ENCODE measurements around the gene TGFB1. TPM values are rescaled to one million over a fixed set of nuclear protein-coding genes. Genes with fewer than 3 reads are reported as not detected.

The TGFB1 gene
- total and polyA plus RNA-seq, 2 of the 13 experiments (the other 11 are each of a cell fraction or from before 2014, with no cell fraction given): 4.1 to 5.4 TPM

- POLR2A ChIA-PET: interaction anchor here (1.5 to 3.3 kb wide), 2 partner anchors 10 to 74 kb away, joined by 3 to 41 read pairs; partner anchors contain the start of gene DMAC2
- Histone ChIP-seq H2AFZ (ENCODE audit: low read length) (no peak overlapping the region), H3K9me3 (ENCODE audit: low read length) (no peaks in the 10 kb centered on the region), H3K36me3 (replicated peaks in 1 of 2; ENCODE audit: control insufficient read depth in 1 of 2, insufficient read depth in 2 of 2, low read length in 2 of 2) (no peaks in the 10 kb centered on the region; a peak in 1 of 5 replicates), H3K79me2 (ENCODE audit: insufficient read depth, low read length) (peaks cover 19% of the 10 kb centered on the region), H4K20me1 (ENCODE audit: insufficient read depth, low read length) (no peaks in the 10 kb centered on the region), H3K27me3 (ENCODE audit: control insufficient read depth in 1 of 2, insufficient read depth in 2 of 2, low read length in 2 of 2) (no peaks in the 10 kb centered on the region; a peak in 2 of 5 replicates), H3K4me1 (ENCODE audit: insufficient read depth, low read length) (peaks cover 50% of the 10 kb centered on the region), H3K4me3 (replicated peaks in 1 of 3; ENCODE audit: insufficient read depth in 1 of 3, low read depth in 2 of 3, low read length in 3 of 3) (no peak overlapping the region), H3K9ac (ENCODE audit: insufficient read depth, low read depth, low read length) (no peak overlapping the region), H3K27ac (ENCODE audit: extremely low read length, insufficient read depth, low read length) (no peak overlapping the region), H3K4me2 (ENCODE audit: low read depth, low read length) (no peak overlapping the region)
- intact Hi-C loops (cut with micrococcal nuclease; ENCODE audit: unreplicated experiment) (no loop called here), in situ Hi-C loops (cut with HindIII; ENCODE audit: extremely low pct_ligation_motif_present, low pct_unique_long_range_greater_than_20kb) (no loop called here)
- ATAC-seq: no peak
- 100% methylated on average over 1 of the region's 1 CpG for WGBS (ENCODE audit: low lambda C conversion rate)
- DNase-seq (ENCODE audit: low spot score): no peak
- TF ChIP-seq KDM5B (CRISPR knock-in tag; IDR thresholded peaks at IDR 0.05; ENCODE audit: borderline replicate concordance) (no peak), NKX3-1 (CRISPR knock-in tag; IDR thresholded peaks at IDR 0.05) (no peak), ZFP90 (CRISPR knock-in tag; IDR thresholded peaks at IDR 0.05; ENCODE audit: borderline replicate concordance) (no peak), IRX3 (CRISPR knock-in tag; IDR thresholded peaks at IDR 0.05; ENCODE audit: borderline replicate concordance, low read depth) (no peak), NFE2 (CRISPR knock-in tag; IDR thresholded peaks at IDR 0.05) (no peak), RBM39 (IDR thresholded peaks at IDR 0.05; ENCODE audit: low read depth, low read length, poor library complexity, severe bottlenecking) (no peak)
- TF ChIP-seq, protein P1, sequence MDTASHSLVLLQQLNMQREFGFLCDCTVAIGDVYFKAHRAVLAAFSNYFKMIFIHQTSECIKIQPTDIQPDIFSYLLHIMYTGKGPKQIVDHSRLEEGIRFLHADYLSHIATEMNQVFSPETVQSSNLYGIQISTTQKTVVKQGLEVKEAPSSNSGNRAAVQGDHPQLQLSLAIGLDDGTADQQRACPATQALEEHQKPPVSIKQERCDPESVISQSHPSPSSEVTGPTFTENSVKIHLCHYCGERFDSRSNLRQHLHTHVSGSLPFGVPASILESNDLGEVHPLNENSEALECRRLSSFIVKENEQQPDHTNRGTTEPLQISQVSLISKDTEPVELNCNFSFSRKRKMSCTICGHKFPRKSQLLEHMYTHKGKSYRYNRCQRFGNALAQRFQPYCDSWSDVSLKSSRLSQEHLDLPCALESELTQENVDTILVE (CRISPR knock-in tag; IDR thresholded peaks at IDR 0.05): no peak
- FAIRE-seq: no peak
- CTCF ChIA-PET (ENCODE audit: low intra/inter-chr PET ratio, low total read pairs): no interaction called here
- no TSS peak for BruUV-seq (replicated peaks)
Measured at GRCh38 chr19:41366089-41366488, 12.4 kb upstream of the TGFB1 start.

Data from HepG2 (cell line).